LNCaP clone FGC (cell line): Measurements from ENCODE around the gene DRICH1.
"Not testable (repeated sequence)": the region's sequence is repeated elsewhere in the genome, so short reads cannot be mapped to it uniquely, and the experiment has no call there.

Experiments
- DNase-seq: peaks from one replicate; pipeline ENCODE4 v3.0.0-alpha.2; 2011; ENCODE audit warnings: low read depth
- H3K4me3 ChIP-seq: 2 replicates; pipeline ENCODE4 v1.5.1; 2011; ENCODE audit warnings: mild to moderate bottlenecking, low read depth, low read length, control low read depth
- CTCF ChIP-seq: IDR thresholded peaks from 2 replicates; pipeline ENCODE4 v1.5.1; 2012; ENCODE audit warnings: mild to moderate bottlenecking; ENCODE audit not compliant: control insufficient read depth, insufficient read depth; ENCODE audit errors: extremely low read depth

DRICH1 gene

GRCh38 chr22:23655891-23656475 is 23.9 kb upstream of the DRICH1 start:
- DNase-seq: no peak
- H3K4me3 ChIP-seq: no peak overlapping the region
- no peak for TF ChIP-seq CTCF

DNA sequence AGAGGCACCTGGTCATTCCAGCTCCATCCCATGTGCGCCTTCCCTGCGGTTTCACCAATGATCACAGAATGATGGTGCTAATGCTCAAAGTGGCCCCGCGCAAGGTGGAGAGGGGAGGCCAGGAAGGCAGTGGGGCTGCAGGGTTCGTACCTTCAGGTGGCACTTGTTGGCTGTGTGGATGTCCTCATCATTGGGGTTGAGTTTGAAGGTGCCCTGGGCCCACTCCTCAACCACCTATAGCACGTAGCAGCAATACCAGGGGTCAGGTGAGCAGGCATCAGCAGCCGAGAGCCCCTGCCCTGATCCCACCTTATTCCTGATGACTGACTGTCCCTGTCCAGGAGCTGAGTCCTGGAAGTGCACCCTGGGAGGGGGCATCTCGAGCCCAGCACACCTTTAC is 20.6 kb upstream of the DRICH1 start:
- TF ChIP-seq CTCF: no peak
- no peak for DNase-seq
- H3K4me3 ChIP-seq: no peak overlapping the region

DNA sequence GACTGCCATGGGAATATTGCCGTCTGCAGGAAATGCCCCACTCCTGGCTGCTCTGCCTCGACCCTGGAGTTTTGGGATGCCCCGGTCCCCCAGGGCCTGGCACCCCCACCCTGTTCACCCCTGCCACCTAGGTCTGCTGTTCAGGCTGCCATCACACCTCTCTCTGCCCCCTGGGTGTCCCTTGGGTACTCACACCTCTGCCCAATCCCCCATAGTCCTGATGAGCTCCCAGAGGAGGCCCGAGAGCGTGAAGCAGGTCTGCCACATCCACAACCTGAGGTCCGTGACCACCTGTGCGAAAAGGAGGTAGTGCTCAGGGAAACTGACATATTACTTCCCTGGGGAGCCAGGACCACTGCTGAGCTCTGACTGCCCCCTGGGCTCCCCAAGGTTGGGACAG is 20.2 kb upstream of the DRICH1 start:
- no peak overlapping the region for H3K4me3 ChIP-seq
- TF ChIP-seq CTCF: no peak

DNA sequence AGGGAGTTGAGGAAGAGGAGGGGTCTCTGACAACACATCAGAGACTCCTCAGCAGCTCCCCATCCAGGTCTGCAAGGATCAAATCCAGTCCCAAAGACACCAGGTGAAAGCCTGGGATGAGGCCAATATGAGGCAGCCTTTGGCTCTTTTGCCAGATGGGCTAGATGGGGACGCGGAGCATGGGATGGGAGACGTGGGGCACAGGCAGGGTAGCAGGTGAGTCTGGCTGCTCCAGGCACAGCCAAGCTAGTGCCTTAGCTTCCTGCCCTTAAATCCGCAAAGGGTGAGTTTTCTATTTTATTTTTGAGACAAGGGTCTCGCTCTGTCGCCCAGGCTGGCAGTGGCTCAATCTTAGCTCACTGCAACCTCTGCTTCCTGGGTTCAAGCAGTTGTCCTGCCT is 19.6 kb upstream of the DRICH1 start:
- no peak for DNase-seq
- no peak for TF ChIP-seq CTCF
- H3K4me3 ChIP-seq: no peak overlapping the region

More for the DNA sequence above, 20.2 kb upstream of the DRICH1 start:
- no peak for DNase-seq

DNA sequence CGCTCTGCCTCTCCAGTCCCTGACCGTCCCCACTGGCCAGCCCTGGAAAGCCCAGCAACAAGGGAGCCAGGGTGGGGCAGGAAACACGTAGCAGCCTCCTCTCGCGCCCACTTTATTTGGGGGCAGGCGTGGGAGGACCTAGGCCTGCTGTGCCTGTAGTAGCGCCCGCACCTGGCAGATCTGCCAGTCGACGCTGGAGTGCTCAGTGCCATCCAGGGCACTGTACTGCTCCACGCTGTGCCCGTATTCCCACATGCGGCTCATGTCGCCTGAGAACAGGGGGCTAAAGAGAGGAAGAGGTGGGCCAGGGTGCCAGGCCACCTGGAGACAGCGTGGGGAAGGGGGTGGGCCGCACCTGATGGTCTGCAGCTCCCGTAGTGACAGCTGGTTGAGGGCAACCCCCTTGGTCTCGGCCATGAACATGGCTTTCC is 17.0 kb upstream of the DRICH1 start:
- TF ChIP-seq CTCF: no peak

GRCh38 chr22:23646526-23646925 is 14.4 kb upstream of the DRICH1 start:
- not testable (repeated sequence) for H3K4me3 ChIP-seq, DNase-seq

More for the DNA sequence above, 17.0 kb upstream of the DRICH1 start:
- no peak for DNase-seq
- H3K4me3 ChIP-seq: no peak overlapping the region

GRCh38 chr22:23640206-23640605 is 8.1 kb upstream of the DRICH1 start:
- not testable (repeated sequence) for H3K4me3 ChIP-seq, DNase-seq

DNA sequence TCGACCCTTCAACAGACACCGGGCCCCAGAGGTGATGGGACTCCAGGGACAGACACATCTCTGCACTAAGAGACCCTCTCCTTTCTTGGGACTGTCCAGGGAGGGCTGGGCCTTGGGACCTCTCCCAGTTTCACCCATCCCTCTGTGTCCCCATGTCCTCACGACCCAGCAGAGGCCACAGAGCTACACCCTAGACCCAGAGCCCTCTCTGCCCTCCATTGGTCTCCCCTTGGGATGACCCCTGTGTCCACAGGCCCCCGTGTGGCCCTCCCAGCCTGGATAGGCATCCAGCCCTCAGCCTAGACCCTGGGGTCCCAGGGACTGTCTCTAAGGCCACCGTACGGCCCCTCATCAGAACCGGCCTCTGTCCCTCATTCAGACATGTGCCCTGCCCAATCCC is 7.5 kb upstream of the DRICH1 start:
- no peak for DNase-seq
- H3K4me3 ChIP-seq: no peak overlapping the region
- no peak for TF ChIP-seq CTCF
